HG03521 (cell line): Measurements from ENCODE around the gene TCFL5.
"Not testable (repeated sequence)": the region's sequence is repeated elsewhere in the genome, so short reads cannot be mapped to it uniquely, and the experiment has no call there.

Experiments used
- ATAC-seq: cut with Tn5 transposase; IDR thresholded peaks from one replicate; pipeline ENCODE4 v1.9.1; 2021; ENCODE audit warnings: mild to moderate bottlenecking, moderate library complexity; ENCODE audit not compliant: unreplicated experiment

TCFL5 gene

DNA sequence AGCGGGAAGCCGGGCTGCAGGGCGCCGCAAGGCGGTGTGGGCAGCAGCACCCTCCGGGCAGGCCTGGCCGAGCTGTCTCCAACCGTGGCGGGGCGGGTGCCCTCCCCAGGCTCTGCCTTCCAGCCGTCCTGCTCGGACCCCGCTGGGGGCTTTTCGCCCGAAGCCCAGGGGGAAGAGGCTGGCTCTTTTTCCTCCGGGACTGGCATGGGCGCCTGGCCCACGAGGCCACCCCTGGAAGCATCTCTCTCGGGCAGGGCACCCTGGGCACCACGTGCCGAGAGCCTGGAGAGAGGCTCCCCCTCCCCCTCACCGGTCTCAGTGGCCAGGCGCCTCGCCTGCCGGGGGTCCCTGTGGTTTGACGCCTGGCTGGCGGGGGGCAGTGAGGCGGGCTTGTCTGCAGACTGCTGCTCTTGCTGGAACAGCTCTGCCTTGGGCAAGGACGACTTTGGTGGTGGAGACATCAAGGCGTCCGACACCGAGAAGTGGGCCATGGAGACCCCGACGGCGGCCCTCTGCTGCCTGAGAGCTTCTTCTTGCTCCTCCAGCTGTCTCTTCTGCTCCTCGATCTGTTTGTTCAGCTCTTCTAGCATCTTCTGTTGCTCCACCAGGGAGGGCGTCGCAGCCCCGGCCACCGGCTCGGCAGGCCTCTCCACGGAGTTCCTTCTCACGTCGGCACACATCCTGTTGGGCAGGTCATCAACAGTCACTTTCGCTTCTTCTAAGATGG is 19.5 kb upstream of the TCFL5 start:
- ATAC-seq: no peak

GRCh38 chr20:62880147-62880934 is 18.7 kb upstream of the TCFL5 start:
- ATAC-seq: no peak

DNA sequence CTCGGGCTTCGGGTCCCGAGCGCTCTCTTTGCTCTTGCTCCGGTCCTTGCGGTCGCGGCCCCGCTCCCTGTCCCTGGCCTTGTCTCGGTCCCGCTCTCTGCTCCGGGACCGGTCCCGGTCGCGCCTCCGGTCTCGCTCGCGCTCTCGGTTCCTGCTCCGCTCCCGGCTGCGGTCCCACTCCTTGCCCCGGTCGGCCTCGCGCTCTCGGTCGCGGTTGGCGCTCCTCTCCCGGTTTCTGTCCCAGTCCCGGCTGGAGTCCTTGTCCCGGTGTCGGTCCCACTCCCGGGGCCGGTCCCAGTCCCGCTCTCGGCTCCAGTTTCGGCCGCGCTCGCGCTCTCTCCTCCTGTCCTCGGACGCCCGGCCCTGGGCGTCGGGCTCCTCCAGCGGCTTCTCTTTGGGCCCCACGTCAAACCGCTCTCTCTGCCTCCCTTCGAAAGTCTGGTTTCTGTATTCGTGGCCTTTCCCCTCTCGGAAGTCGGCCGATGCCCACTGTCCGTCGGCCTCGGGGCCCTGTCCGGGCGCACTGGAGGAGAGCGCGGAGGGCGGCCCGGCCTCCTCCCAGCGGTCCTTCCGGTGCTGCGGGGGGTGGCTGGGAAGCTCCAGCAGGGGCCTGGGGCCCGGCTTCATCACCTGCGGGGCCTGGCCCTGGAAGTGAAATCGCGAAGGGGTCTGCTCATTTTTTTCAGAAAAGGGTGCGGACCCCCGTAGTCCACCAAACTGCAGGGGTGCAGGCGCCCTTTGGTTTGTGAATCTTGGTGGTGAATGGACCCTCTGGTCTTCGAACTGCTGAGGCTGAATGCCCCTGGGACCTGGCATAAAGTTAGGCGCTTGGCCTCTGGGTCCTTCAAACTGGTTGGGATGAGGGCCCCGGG is 17.9 kb upstream of the TCFL5 start:
- ATAC-seq: no peak

- no peak for ATAC-seq
Observed at GRCh38 chr20:62878244-62879038, 16.8 kb upstream of the TCFL5 start.

- no peak for ATAC-seq
Observed at GRCh38 chr20:62876902-62877816, 15.5 kb upstream of the TCFL5 start.

DNA sequence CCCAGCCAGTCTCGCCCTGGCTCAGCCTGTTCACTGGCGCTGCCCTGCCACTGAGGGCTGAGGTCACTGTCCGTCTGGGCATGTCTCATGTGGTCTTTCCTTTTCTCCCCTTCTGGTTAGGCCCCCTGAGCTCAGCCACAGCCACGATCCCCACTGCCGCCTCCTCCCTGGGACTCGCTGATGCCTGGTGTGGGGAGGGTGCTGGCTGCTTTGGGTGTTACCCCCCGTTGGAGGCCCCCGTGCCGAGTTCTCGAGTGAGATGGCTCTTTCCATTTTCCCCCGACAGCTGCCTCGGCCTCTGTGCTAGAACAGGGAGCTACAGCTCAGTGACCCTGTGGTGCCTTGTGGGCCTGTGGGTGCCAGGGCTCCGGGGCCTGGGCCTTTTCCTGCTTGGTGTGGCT is 14.9 kb upstream of the TCFL5 start:
- no peak for ATAC-seq

- ATAC-seq: no peak
Observed at GRCh38 chr20:62875419-62876361, 14.1 kb upstream of the TCFL5 start.

DNA sequence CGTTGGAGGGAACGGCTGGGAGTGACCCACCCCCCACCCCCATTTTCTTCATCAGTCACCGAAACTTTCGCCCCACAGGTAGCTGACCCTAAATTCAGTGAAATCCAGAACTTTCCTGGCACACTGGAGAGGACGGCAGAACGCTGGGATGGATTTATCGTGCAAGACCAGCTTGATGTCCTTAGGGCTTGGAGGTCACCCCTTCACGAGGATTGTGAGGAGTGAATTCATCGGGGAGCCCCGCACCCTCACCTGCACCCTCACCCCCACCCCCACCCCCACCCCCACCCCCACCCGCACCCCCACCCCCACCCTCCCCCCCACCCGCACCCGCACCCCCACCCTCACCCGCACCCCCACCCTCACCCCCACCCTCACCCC is 13.3 kb upstream of the TCFL5 start:
- ATAC-seq: no peak

DNA sequence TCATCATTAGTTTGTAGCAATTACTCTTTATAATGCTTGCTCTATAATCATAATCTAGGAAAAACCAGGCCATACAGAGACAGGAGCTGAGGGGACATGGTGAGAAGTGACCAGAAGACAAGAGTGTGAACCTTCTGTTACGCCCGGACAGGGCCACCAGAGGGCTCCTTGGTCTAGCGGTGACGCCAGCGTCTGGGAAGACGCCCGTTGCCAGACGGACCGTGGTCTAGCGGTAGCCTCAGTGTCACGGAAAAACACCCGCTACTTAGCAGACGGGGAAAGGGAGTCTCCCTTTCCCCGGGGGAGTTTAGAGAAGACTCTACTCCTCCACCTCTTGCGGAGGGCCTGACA is 12.0 kb upstream of the TCFL5 start:
- ATAC-seq: not testable (repeated sequence)

- ATAC-seq: no peak
Observed at GRCh38 chr20:62873280-62873679, 11.7 kb upstream of the TCFL5 start.

GRCh38 chr20:62872862-62873261 is 11.2 kb upstream of the TCFL5 start:
- ATAC-seq: no peak

GRCh38 chr20:62872184-62872847 is 10.7 kb upstream of the TCFL5 start:
- ATAC-seq: no peak

DNA sequence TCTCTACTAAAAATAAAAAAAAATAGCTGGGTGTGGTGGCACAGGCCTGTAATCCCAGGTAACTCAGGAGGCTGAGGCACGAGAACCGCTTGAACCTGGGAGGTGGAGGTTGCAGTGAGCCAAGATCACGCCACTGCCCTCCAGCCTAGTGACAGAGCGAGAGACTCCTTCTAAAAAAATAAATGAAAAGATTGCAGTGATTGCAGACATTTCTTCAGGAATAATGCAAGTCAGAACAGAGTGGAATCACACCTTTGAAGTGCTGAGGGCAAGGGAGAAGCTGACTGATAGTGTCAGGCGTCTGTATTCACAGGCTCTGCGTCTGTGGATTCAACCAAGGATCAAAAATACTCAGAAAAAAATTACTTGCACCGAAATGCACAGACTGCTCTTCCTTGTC is 2.6 kb upstream of the TCFL5 start:
- no peak for ATAC-seq

DNA sequence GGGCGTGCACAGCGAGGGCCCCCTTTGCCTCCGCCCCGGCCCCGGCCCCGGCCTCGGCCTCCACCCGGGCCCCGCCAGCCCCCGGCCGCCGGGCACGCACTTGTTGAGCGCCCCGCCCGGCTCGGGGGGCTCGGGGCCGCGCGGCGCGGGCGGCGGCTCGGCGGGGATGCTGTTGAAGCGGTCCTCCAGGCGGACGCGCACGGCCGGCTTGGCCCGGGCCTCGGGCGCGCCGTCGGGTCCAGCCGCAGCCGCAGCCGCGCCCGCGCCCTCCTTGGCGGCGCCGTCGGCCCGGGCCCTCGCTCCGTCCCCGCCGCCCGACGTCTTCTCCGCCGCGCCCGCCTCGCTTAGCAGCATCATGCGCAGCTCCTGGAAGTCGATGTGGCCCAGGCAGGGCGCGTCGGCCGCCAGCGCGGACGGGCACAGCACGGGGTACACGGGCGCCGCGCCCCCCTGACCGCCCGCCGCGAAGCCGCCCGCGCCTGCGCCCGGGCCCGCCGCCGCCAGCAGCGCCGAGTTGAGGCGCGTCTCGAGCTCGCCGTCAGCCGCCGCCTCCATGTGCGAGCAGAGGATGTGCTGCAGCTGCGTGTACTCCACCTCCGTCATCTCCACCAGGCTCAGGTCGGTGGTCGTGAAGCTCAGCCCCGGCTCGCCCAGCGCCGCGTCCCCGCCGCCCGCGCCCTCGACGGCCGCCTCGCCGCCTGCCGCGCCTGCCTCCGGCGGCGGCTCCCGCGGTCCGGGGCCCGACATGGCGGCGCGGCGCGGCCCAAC is 514 bp downstream of the TCFL5 start:
- peak; percentile 25 for ATAC-seq

- no peak for ATAC-seq
Observed at GRCh38 chr20:62860391-62860923, 1.2 kb downstream of the TCFL5 start.

DNA sequence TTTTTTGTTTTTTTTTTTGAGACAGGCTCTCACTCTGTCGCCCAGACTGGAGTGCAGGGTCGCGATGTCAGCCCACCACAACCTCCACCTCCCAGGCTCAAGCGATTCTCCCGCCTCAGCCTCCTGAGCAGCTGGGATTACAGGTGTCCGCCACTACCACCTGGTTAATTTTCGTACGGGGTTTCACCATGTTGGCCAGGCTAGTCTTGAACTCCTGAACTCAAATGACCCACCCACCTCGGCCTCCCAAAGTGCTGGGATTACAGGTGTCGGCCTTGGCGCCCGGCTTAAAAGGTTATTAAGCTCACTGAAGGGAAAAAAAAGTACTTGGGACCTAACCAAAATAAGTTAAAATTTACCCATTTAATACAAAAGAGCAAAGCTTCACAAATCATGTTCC is 1.9 kb downstream of the TCFL5 start:
- no peak for ATAC-seq
